ENCODE results near the gene ALDH8A1. TPM values are rescaled to one million over a fixed set of nuclear protein-coding genes. Genes with fewer than 3 reads are reported as not detected.

The ALDH8A1 gene
- total RNA-seq, 1 experiment from 2014 or later = 0.83 TPM

GRCh38 chr6:134920422-134920821 lies 29.5 kb downstream of the ALDH8A1 start:
- Histone ChIP-seq H3K4me2 (no peak overlapping the region), H4K20me1 (ENCODE audit: insufficient read depth) (no peaks in the 10 kb centered on the region), H3K27ac (no peak overlapping the region), H3K36me3 (ENCODE audit: low read depth) (no peaks in the 10 kb centered on the region), H3F3A (ENCODE audit: insufficient read depth, low read depth) (no peaks in the 10 kb centered on the region), H3K79me2 (ENCODE audit: low read depth) (no peaks in the 10 kb centered on the region), H3K27me3 (ENCODE audit: insufficient read depth, low read depth) (no peaks in the 10 kb centered on the region), H2AFZ (no peak overlapping the region), H3K9me3 (ENCODE audit: insufficient read depth, low read depth) (no peaks in the 10 kb centered on the region), H3K4me1 (replicated peaks; ENCODE audit: insufficient read depth) (0 out of 2 replicates have a peak, but pooled peaks cover 5% of the 10 kb centered on the region), H3K4me3 (no peak overlapping the region), H3K9me2 (ENCODE audit: insufficient read depth) (no peaks in the 10 kb centered on the region)
- BruUV-seq (replicated peaks) = no TSS peak
- POLR2A ChIA-PET (ENCODE audit: unreplicated experiment) = no interaction called here
- intact Hi-C loops (cut with micrococcal nuclease; ENCODE audit: unreplicated experiment) = no loop called here
- DNase-seq = peak in 1 of 2 experiments; percentile 67
- TF ChIP-seq, protein P1, sequence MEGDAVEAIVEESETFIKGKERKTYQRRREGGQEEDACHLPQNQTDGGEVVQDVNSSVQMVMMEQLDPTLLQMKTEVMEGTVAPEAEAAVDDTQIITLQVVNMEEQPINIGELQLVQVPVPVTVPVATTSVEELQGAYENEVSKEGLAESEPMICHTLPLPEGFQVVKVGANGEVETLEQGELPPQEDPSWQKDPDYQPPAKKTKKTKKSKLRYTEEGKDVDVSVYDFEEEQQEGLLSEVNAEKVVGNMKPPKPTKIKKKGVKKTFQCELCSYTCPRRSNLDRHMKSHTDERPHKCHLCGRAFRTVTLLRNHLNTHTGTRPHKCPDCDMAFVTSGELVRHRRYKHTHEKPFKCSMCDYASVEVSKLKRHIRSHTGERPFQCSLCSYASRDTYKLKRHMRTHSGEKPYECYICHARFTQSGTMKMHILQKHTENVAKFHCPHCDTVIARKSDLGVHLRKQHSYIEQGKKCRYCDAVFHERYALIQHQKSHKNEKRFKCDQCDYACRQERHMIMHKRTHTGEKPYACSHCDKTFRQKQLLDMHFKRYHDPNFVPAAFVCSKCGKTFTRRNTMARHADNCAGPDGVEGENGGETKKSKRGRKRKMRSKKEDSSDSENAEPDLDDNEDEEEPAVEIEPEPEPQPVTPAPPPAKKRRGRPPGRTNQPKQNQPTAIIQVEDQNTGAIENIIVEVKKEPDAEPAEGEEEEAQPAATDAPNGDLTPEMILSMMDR (conservative IDR thresholded peaks at IDR 0.05) = no peak
- TF ChIP-seq EZH2 (IDR thresholded peaks at IDR 0.05; ENCODE audit: low read depth) = no peak
- CTCF ChIA-PET = no interaction called here

- H3K9me2 ChIP-seq (ENCODE audit: insufficient read depth) = no peaks in the 10 kb centered on the region
- TF ChIP-seq EZH2 (IDR thresholded peaks at IDR 0.05; ENCODE audit: low read depth) = no peak
- TF ChIP-seq, protein P1 (conservative IDR thresholded peaks at IDR 0.05) = no peak
- DNase-seq = no peak
- intact Hi-C loops (cut with micrococcal nuclease; ENCODE audit: unreplicated experiment) = no loop called here
- no peaks in the 10 kb centered on the region for H3K9me3 ChIP-seq (ENCODE audit: insufficient read depth, low read depth)
- H3K4me2 ChIP-seq = no peak overlapping the region
- H2AFZ ChIP-seq = no peak overlapping the region
- no peak overlapping the region for H3K27ac ChIP-seq
- no peaks in the 10 kb centered on the region for H3K27me3 ChIP-seq (ENCODE audit: insufficient read depth, low read depth)
- no peaks in the 10 kb centered on the region for H3F3A ChIP-seq (ENCODE audit: insufficient read depth, low read depth)
- H3K4me3 ChIP-seq = no peak overlapping the region
- no peaks in the 10 kb centered on the region for H4K20me1 ChIP-seq (ENCODE audit: insufficient read depth)
- ChIA-PET CTCF (no interaction called here), POLR2A (ENCODE audit: unreplicated experiment) (interaction anchor here (0.6 to 1.0 kb wide), 2 partner anchors 10 to 1191 kb away, joined by 3 to 8 read pairs; no protein-coding TSS in a partner anchor)
- H3K36me3 ChIP-seq (ENCODE audit: low read depth) = no peaks in the 10 kb centered on the region
- BruUV-seq (replicated peaks) = no TSS peak
- 0 out of 2 replicates have a peak, but pooled peaks cover 5% of the 10 kb centered on the region for H3K4me1 ChIP-seq (replicated peaks; ENCODE audit: insufficient read depth)
- H3K79me2 ChIP-seq (ENCODE audit: low read depth) = no peaks in the 10 kb centered on the region
Measured at GRCh38 chr6:134918418-134918961, 31.4 kb downstream of the ALDH8A1 start.

DNA sequence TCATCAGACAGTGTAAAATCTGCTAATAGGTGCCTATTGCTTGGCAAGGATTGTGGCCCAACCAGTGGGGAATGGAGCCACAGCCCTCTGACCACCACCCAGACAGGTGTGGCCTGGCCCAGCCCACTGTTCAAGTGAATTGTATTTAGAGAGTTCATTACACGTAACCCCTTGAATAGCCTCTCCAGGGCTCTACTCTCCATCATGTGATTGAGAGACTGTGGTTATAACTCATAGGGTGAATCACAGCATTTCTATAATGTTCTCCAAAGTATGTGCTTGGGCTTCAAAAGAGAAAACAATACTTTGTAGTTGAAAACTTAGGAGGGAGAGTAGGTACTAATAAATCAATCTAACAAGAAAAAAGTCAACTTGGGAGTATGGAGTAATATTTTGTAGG lies 38.4 kb downstream of the ALDH8A1 start:
- Histone ChIP-seq H3K27me3 (ENCODE audit: insufficient read depth, low read depth) (no peaks in the 10 kb centered on the region), H3K79me2 (ENCODE audit: low read depth) (no peaks in the 10 kb centered on the region), H3K27ac (no peak overlapping the region), H4K20me1 (ENCODE audit: insufficient read depth) (no peaks in the 10 kb centered on the region), H3K36me3 (ENCODE audit: low read depth) (no peaks in the 10 kb centered on the region), H3K9me3 (ENCODE audit: insufficient read depth, low read depth) (no peaks in the 10 kb centered on the region), H3F3A (ENCODE audit: insufficient read depth, low read depth) (no peaks in the 10 kb centered on the region), H3K4me2 (no peak overlapping the region), H3K4me3 (no peak overlapping the region), H3K4me1 (replicated peaks; ENCODE audit: insufficient read depth) (0 out of 2 replicates have a peak, but pooled peaks cover 8% of the 10 kb centered on the region), H3K9me2 (ENCODE audit: insufficient read depth) (no peaks in the 10 kb centered on the region), H2AFZ (no peak overlapping the region)
- intact Hi-C loops (cut with micrococcal nuclease; ENCODE audit: unreplicated experiment) = no loop called here
- TF ChIP-seq, protein P1 (conservative IDR thresholded peaks at IDR 0.05) = no peak
- TF ChIP-seq EZH2 (IDR thresholded peaks at IDR 0.05; ENCODE audit: low read depth) = no peak
- ChIA-PET CTCF (no interaction called here), POLR2A (ENCODE audit: unreplicated experiment) (no interaction called here)
- no TSS peak for BruUV-seq (replicated peaks)
- DNase-seq = peak in 1 of 2 experiments; percentile 4
